ENCODE measurements around the gene CAVIN1. TPM values are rescaled to one million over a fixed set of nuclear protein-coding genes. Genes with fewer than 3 reads are reported as not detected.
A peak's percentile ranks its signal among the peaks of the same experiment; 100 is the strongest.

The CAVIN1 gene
- 41.6 and 44.0 TPM in 2 replicates for polyA plus RNA-seq (2013)

DNA sequence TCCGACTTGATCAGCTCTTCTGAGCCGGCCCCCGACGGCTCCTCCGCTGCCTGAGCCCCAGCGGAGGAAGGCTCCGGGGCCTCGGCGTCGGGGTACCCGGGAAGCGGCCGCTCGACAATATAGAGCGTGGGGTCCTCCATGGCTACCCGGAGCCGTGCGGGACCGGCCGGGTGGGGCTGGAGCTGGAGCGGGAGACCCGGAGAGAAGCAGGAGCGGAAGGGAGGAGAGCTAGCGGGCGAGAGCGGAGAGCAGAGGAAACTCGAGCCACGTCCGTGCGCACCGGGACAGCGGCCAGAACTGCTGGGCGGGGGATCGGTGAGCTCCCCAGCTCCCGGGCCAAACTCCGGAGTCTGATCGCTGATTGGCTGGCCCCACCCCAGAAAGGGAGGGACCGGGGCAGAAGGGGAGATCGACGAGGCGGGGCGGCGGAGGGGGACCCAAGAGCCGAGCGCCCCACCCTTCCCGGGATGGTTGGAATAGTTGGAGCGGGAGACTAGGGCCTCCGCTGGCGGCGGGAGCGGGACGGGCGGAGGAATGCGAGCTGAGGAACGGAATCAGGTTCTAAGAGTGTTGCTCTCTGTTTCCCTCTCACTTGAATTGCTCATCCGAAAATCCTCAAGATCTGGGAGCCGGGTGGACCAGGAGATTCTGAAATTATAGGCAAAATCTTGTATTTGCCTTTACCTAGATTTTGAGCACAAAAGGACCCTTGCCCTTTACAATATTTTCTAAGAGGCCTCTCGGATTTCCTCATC, at the start of gene CAVIN1:
CAVIN1 (minus strand) TSS at position 299 of the 755 bp plus-strand sequence; CDS start at position 140, 159 bp downstream.
- peak within 1 kb of the TSS; percentile 6 for H3K18ac ChIP-seq (ENCODE audit: low read length)
- no peaks in the 10 kb centered on the region for H3K36me3 ChIP-seq (ENCODE audit: control insufficient read depth in 1 of 2, insufficient read depth in 2 of 2, low read length in 2 of 2)
- peak within 1 kb of the TSS; percentile 1 for H3K27ac ChIP-seq (ENCODE audit: low read depth, low read length)
- no peak within 1 kb of the TSS for H3K4ac ChIP-seq (ENCODE audit: low read depth, low read length)
- H4K8ac ChIP-seq (ENCODE audit: low read depth, low read length), result peak within 1 kb of the TSS; percentile 46
- DNase-seq, result peak; percentile 74 to 76
- H3K27me3 ChIP-seq (ENCODE audit: insufficient read depth, low read length), result peaks cover 8% of the 10 kb centered on the region
- H3K14ac ChIP-seq (ENCODE audit: low read length), result peak within 1 kb of the TSS; percentile 10
- peak within 1 kb of the TSS; percentile 27 for H2BK120ac ChIP-seq (ENCODE audit: insufficient read depth, low read length, poor library complexity)
- peaks cover 1% of the 10 kb centered on the region for H3K79me2 ChIP-seq (ENCODE audit: control insufficient read depth, insufficient read depth, low read length, poor library complexity)
- no peak within 1 kb of the TSS for H2BK5ac ChIP-seq (ENCODE audit: low read depth, low read length, poor library complexity)
- H3K79me1 ChIP-seq (ENCODE audit: low read length), result peaks cover 12% of the 10 kb centered on the region
- no peak within 1 kb of the TSS for H4K12ac ChIP-seq (ENCODE audit: low read depth, low read length)
- no peak within 1 kb of the TSS for H2BK12ac ChIP-seq (ENCODE audit: low read length)
- peak within 1 kb of the TSS; percentile 28 for H4K91ac ChIP-seq (ENCODE audit: low read depth, low read length)
- H3K9ac ChIP-seq (ENCODE audit: low read length), result peak within 1 kb of the TSS; percentile 68
- no peak within 1 kb of the TSS for H2AK5ac ChIP-seq (ENCODE audit: low read length)
- no peak within 1 kb of the TSS for H3K23ac ChIP-seq (ENCODE audit: low read length)
- peak within 1 kb of the TSS; percentile 53 for H3K4me2 ChIP-seq (ENCODE audit: low read length)
- peak within 1 kb of the TSS; percentile 78 for H3K4me3 ChIP-seq (ENCODE audit: low read depth, low read length)
- WGBS (ENCODE audit: extremely low coverage, insufficient coverage, insufficient read length), result no CpG with 5 or more reads among the region's 58 CpGs
- H2AFZ ChIP-seq (ENCODE audit: insufficient read depth, low read length, poor library complexity), result peak within 1 kb of the TSS; percentile 23
- H3K4me1 ChIP-seq (ENCODE audit: control insufficient read depth in 1 of 2, insufficient read depth in 2 of 2, low read length in 2 of 2), result peaks cover 13 to 26% of the 10 kb centered on the region in 2 experiments
- no peaks in the 10 kb centered on the region for H3K9me3 ChIP-seq (ENCODE audit: insufficient read depth, low read depth, low read length)

DNA sequence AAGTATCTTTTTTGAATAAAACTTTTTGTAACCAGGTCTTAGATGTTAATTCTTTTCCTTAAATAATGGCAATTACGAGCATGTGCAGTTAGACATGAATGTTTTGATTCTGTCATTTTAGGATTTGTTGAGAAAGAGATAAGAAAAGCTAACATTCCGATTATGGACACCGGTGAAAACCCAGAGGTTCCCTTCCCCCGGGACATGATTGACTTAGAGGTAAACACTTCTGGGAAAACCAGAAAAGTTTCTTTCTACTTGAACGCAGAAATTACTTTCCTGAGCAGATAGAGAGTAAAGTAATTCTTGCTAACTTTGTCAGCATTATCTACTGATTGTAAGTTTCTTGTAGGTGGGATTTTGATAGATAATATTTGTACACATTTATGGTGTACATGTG, 44.8 kb upstream of the CAVIN1 start:
- H3K18ac ChIP-seq (ENCODE audit: low read length), result no peak overlapping the region
- no peaks in the 10 kb centered on the region for H3K27me3 ChIP-seq (ENCODE audit: insufficient read depth, low read length)
- no peak overlapping the region for H2BK120ac ChIP-seq (ENCODE audit: insufficient read depth, low read length, poor library complexity)
- H3K27ac ChIP-seq (ENCODE audit: low read depth, low read length), result no peak overlapping the region
- no peak overlapping the region for H3K4ac ChIP-seq (ENCODE audit: low read depth, low read length)
- H3K36me3 ChIP-seq (ENCODE audit: control insufficient read depth in 1 of 2, insufficient read depth in 2 of 2, low read length in 2 of 2), result peaks cover 14 to 25% of the 10 kb centered on the region in 2 experiments
- H4K8ac ChIP-seq (ENCODE audit: low read depth, low read length), result no peak overlapping the region
- H2AFZ ChIP-seq (ENCODE audit: insufficient read depth, low read length, poor library complexity), result no peak overlapping the region
- H2BK5ac ChIP-seq (ENCODE audit: low read depth, low read length, poor library complexity), result no peak overlapping the region
- peak; percentile 41 to 72 for DNase-seq
- no peak overlapping the region for H3K9ac ChIP-seq (ENCODE audit: low read length)
- H2BK12ac ChIP-seq (ENCODE audit: low read length), result no peak overlapping the region
- no peaks in the 10 kb centered on the region for H3K4me1 ChIP-seq (ENCODE audit: control insufficient read depth in 1 of 2, insufficient read depth in 2 of 2, low read length in 2 of 2)
- H4K12ac ChIP-seq (ENCODE audit: low read depth, low read length), result no peak overlapping the region
- H3K4me2 ChIP-seq (ENCODE audit: low read length), result no peak overlapping the region
- no peak overlapping the region for H3K23ac ChIP-seq (ENCODE audit: low read length)
- no peak overlapping the region for H3K4me3 ChIP-seq (ENCODE audit: low read depth, low read length)
- H3K79me2 ChIP-seq (ENCODE audit: control insufficient read depth, insufficient read depth, low read length, poor library complexity), result no peaks in the 10 kb centered on the region
- no peak overlapping the region for H3K14ac ChIP-seq (ENCODE audit: low read length)
- no CpG with 5 or more reads among the region's 5 CpGs for WGBS (ENCODE audit: extremely low coverage, insufficient coverage, insufficient read length)
- no peak overlapping the region for H4K91ac ChIP-seq (ENCODE audit: low read depth, low read length)
- no peaks in the 10 kb centered on the region for H3K79me1 ChIP-seq (ENCODE audit: low read length)
- no peaks in the 10 kb centered on the region for H3K9me3 ChIP-seq (ENCODE audit: insufficient read depth, low read depth, low read length)
- H2AK5ac ChIP-seq (ENCODE audit: low read length), result no peak overlapping the region

- no peak overlapping the region for H3K9ac ChIP-seq (ENCODE audit: low read length)
- no peak overlapping the region for H3K4me2 ChIP-seq (ENCODE audit: low read length)
- H3K4me3 ChIP-seq (ENCODE audit: low read depth, low read length), result no peak overlapping the region
- no peak overlapping the region for H3K18ac ChIP-seq (ENCODE audit: low read length)
- WGBS (ENCODE audit: extremely low coverage, insufficient coverage, insufficient read length), result no CpG with 5 or more reads among the region's 4 CpGs
- no peak overlapping the region for H3K14ac ChIP-seq (ENCODE audit: low read length)
- peaks cover 2 to 4% of the 10 kb centered on the region in 2 experiments for H3K4me1 ChIP-seq (ENCODE audit: control insufficient read depth in 1 of 2, insufficient read depth in 2 of 2, low read length in 2 of 2)
- peaks cover under 1% of the 10 kb centered on the region for H3K79me1 ChIP-seq (ENCODE audit: low read length)
- H4K8ac ChIP-seq (ENCODE audit: low read depth, low read length), result no peak overlapping the region
- no peak overlapping the region for H2AFZ ChIP-seq (ENCODE audit: insufficient read depth, low read length, poor library complexity)
- no peak overlapping the region for H2BK12ac ChIP-seq (ENCODE audit: low read length)
- no peaks in the 10 kb centered on the region for H3K27me3 ChIP-seq (ENCODE audit: insufficient read depth, low read length)
- no peak overlapping the region for H3K27ac ChIP-seq (ENCODE audit: low read depth, low read length)
- no peak overlapping the region for H2BK120ac ChIP-seq (ENCODE audit: insufficient read depth, low read length, poor library complexity)
- no peak for DNase-seq
- peaks cover under 1% of the 10 kb centered on the region for H3K79me2 ChIP-seq (ENCODE audit: control insufficient read depth, insufficient read depth, low read length, poor library complexity)
- H3K36me3 ChIP-seq (ENCODE audit: control insufficient read depth in 1 of 2, insufficient read depth in 2 of 2, low read length in 2 of 2), result peaks cover 10 to 19% of the 10 kb centered on the region in 2 experiments
- no peak overlapping the region for H3K23ac ChIP-seq (ENCODE audit: low read length)
- H2AK5ac ChIP-seq (ENCODE audit: low read length), result no peak overlapping the region
- no peaks in the 10 kb centered on the region for H3K9me3 ChIP-seq (ENCODE audit: insufficient read depth, low read depth, low read length)
- H4K91ac ChIP-seq (ENCODE audit: low read depth, low read length), result no peak overlapping the region
- no peak overlapping the region for H4K12ac ChIP-seq (ENCODE audit: low read depth, low read length)
- no peak overlapping the region for H3K4ac ChIP-seq (ENCODE audit: low read depth, low read length)
- no peak overlapping the region for H2BK5ac ChIP-seq (ENCODE audit: low read depth, low read length, poor library complexity)
These were observed 40.9 kb upstream of the CAVIN1 start for GRCh38 chr17:42463976-42464400.

GRCh38 chr17:42460371-42460770, 37.3 kb upstream of the CAVIN1 start:
- no peak overlapping the region for H2BK12ac ChIP-seq (ENCODE audit: low read length)
- H3K4me3 ChIP-seq (ENCODE audit: low read depth, low read length), result no peak overlapping the region
- no peak overlapping the region for H2BK5ac ChIP-seq (ENCODE audit: low read depth, low read length, poor library complexity)
- H3K4me2 ChIP-seq (ENCODE audit: low read length), result no peak overlapping the region
- peaks cover 3% of the 10 kb centered on the region for H3K79me2 ChIP-seq (ENCODE audit: control insufficient read depth, insufficient read depth, low read length, poor library complexity)
- H3K14ac ChIP-seq (ENCODE audit: low read length), result no peak overlapping the region
- no peak overlapping the region for H3K4ac ChIP-seq (ENCODE audit: low read depth, low read length)
- no peak overlapping the region for H3K27ac ChIP-seq (ENCODE audit: low read depth, low read length)
- H3K23ac ChIP-seq (ENCODE audit: low read length), result no peak overlapping the region
- H2AK5ac ChIP-seq (ENCODE audit: low read length), result no peak overlapping the region
- H3K79me1 ChIP-seq (ENCODE audit: low read length), result peaks cover 6% of the 10 kb centered on the region
- H2AFZ ChIP-seq (ENCODE audit: insufficient read depth, low read length, poor library complexity), result no peak overlapping the region
- no peak for DNase-seq
- no peaks in the 10 kb centered on the region for H3K27me3 ChIP-seq (ENCODE audit: insufficient read depth, low read length)
- H4K12ac ChIP-seq (ENCODE audit: low read depth, low read length), result no peak overlapping the region
- H3K4me1 ChIP-seq (ENCODE audit: control insufficient read depth in 1 of 2, insufficient read depth in 2 of 2, low read length in 2 of 2), result peaks cover 3 to 6% of the 10 kb centered on the region in 2 experiments
- H3K9me3 ChIP-seq (ENCODE audit: insufficient read depth, low read depth, low read length), result no peaks in the 10 kb centered on the region
- no peak overlapping the region for H4K91ac ChIP-seq (ENCODE audit: low read depth, low read length)
- WGBS (ENCODE audit: extremely low coverage, insufficient coverage, insufficient read length), result no CpG with 5 or more reads among the region's 1 CpG
- H3K36me3 ChIP-seq (ENCODE audit: control insufficient read depth in 1 of 2, insufficient read depth in 2 of 2, low read length in 2 of 2), result peaks cover 5 to 12% of the 10 kb centered on the region in 2 experiments
- H3K18ac ChIP-seq (ENCODE audit: low read length), result no peak overlapping the region
- H4K8ac ChIP-seq (ENCODE audit: low read depth, low read length), result no peak overlapping the region
- no peak overlapping the region for H2BK120ac ChIP-seq (ENCODE audit: insufficient read depth, low read length, poor library complexity)
- H3K9ac ChIP-seq (ENCODE audit: low read length), result no peak overlapping the region

Data from trophoblast cell (in vitro differentiated cells and primary cell).